HG03460 (cell line): ENCODE results near the gene COL1A2.

Experiments used
- ATAC-seq: cut with Tn5 transposase; IDR thresholded peaks from one replicate; pipeline ENCODE4 v1.9.1; 2021; ENCODE audit not compliant: unreplicated experiment

The COL1A2 gene

GRCh38 chr7:94394437-94395140 lies at the start of gene COL1A2:
COL1A2 (plus strand) TSS chr7:94394895; CDS start chr7:94395032, 137 bp downstream.
- no peak for ATAC-seq

- ATAC-seq, result no peak
These were observed 48.8 kb upstream of the COL1A2 start for GRCh38 chr7:94345907-94346306.

- no peak for ATAC-seq
These were observed 46.6 kb upstream of the COL1A2 start for GRCh38 chr7:94348142-94348541.

DNA sequence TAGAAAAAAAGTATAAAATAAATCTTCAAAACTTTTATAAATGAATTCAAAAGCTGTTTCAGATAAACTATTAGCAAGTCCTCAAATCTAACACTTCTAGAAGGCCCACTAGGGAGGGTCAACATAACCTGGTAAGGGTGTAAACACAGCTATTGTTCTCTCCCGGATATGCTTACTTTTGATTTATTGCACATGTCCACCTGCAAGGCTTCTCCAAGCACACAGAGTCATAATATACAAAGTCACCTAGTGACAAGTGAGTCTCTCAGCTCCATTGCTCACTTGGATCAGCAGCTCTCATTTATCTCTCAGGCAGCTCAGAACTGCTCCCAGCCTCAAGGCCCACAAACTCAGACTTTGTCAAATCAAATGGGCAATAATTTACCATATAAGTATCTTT lies 44.0 kb upstream of the COL1A2 start:
- ATAC-seq, result no peak

- no peak for ATAC-seq
These were observed 43.0 kb upstream of the COL1A2 start for GRCh38 chr7:94351703-94352102.

DNA sequence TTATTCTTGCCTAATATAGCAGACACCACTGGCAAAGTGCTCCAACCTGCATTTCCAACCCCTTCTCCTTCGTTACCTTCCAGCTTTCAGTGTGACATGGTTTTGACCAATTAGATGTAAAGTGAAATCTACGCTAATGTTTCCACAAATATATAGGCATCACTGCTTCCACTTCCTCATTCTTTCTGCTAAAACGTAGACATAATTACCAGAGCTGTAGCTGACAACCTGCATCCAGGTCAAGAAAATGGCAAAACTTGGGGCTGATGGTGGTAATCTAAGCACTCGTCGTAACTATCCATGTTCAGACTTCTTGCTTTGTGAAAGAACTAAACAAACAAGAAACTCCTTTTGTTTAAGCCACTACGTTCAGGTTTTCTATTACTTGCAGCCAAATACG lies 41.8 kb upstream of the COL1A2 start:
- no peak for ATAC-seq

- ATAC-seq, result no peak
These were observed 39.7 kb upstream of the COL1A2 start for GRCh38 chr7:94354953-94355352.

- ATAC-seq, result no peak
These were observed 39.2 kb upstream of the COL1A2 start for GRCh38 chr7:94355454-94355853.

DNA sequence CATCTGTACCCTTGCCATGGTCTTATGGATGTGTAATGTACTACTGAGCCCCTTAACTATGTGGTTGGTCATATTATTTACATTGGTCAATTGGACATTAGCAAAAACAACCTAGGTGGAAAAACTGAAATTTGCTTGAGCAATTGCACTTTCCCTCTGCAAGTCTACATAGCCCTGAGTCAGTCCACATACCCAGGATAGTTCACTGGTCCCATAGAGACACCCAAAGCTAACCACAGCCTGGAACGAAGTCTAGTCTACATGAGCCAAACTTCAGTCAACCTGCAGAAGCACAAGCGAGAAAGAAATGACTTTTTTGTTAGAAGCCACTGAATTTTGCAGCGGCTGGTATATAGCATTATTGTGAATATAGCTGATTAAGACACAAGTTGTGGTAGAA lies 37.6 kb upstream of the COL1A2 start:
- ATAC-seq, result no peak

DNA sequence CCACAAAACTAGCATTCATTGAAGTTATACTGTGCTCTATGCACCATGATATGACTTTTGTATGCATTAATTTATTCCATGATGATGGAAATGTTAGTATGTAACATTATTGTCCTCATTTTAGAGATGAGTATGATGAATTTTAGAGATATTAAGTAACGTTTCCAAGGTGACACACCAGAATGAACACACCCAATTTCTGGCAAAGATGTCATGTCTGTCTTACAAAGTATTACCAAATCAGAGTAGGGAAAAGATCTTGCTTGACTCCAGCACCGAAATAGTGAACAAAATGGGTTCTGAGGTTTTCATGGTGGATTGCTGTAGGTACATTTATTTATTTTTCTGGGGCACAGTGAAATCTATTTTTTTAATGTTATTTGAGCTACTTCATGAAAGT lies 33.8 kb upstream of the COL1A2 start:
- ATAC-seq, result no peak

GRCh38 chr7:94362276-94362675 lies 32.4 kb upstream of the COL1A2 start:
- no peak for ATAC-seq

- no peak for ATAC-seq
These were observed 29.9 kb upstream of the COL1A2 start for GRCh38 chr7:94364816-94365215.

GRCh38 chr7:94366163-94366562 lies 28.5 kb upstream of the COL1A2 start:
- no peak for ATAC-seq

- no peak for ATAC-seq
These were observed 27.9 kb upstream of the COL1A2 start for GRCh38 chr7:94366832-94367231.

GRCh38 chr7:94367949-94368348 lies 26.7 kb upstream of the COL1A2 start:
- no peak for ATAC-seq

- no peak for ATAC-seq
These were observed 26.3 kb upstream of the COL1A2 start for GRCh38 chr7:94368371-94368791.

- ATAC-seq, result no peak
These were observed 20.5 kb upstream of the COL1A2 start for GRCh38 chr7:94374231-94374630.

GRCh38 chr7:94374721-94375566 lies 19.8 kb upstream of the COL1A2 start:
- ATAC-seq, result no peak

- ATAC-seq, result no peak
These were observed 19.0 kb upstream of the COL1A2 start for GRCh38 chr7:94375691-94376090.

- no peak for ATAC-seq
These were observed 18.4 kb upstream of the COL1A2 start for GRCh38 chr7:94376281-94376680.

DNA sequence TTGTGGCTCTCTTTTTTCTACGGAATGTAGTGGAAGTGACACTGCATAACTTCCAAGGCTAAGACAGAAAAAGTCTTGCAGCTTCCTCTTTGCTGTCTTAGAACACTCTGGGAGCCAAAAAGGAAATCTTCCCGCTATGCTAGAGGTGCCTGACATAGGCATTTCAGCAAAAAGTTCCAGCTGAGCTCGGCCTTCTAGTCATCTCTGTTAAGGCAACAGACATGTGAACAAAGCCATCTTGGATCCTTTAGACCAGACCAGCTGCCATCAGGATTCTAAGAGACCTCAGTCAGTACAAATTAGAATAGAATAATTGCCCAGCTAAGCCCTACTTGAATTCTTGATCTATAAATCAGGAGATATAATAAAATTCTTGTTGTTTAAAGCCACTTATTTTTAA lies 16.3 kb upstream of the COL1A2 start:
- ATAC-seq, result no peak

GRCh38 chr7:94380264-94380663 lies 14.4 kb upstream of the COL1A2 start:
- no peak for ATAC-seq
